ENCODE results near the gene ETFA.

ETFA gene

GRCh38 chr15:76215634-76216033, 95.6 kb downstream of the ETFA start:
- DNase-seq (ENCODE audit: low read depth), result no peak

- DNase-seq (ENCODE audit: low read depth), result no peak
These were observed 101.3 kb downstream of the ETFA start for GRCh38 chr15:76209942-76210341.

GRCh38 chr15:76209523-76209922, 101.7 kb downstream of the ETFA start:
- no peak for DNase-seq (ENCODE audit: low read depth)

GRCh38 chr15:76208786-76209424, 102.4 kb downstream of the ETFA start:
- DNase-seq (ENCODE audit: low read depth), result no peak

- no peak for DNase-seq (ENCODE audit: low read depth)
These were observed 103.0 kb downstream of the ETFA start for GRCh38 chr15:76208084-76208785.

GRCh38 chr15:76206325-76206976, 104.8 kb downstream of the ETFA start:
- no peak for DNase-seq (ENCODE audit: low read depth)

GRCh38 chr15:76204916-76205460, 106.3 kb downstream of the ETFA start:
- no peak for DNase-seq (ENCODE audit: low read depth)

GRCh38 chr15:76204109-76204845, 107.0 kb downstream of the ETFA start:
- DNase-seq (ENCODE audit: low read depth), result no peak

GRCh38 chr15:76203346-76204108, 107.7 kb downstream of the ETFA start:
- no peak for DNase-seq (ENCODE audit: low read depth)

GRCh38 chr15:76201536-76202255, 109.6 kb downstream of the ETFA start:
- no peak for DNase-seq (ENCODE audit: low read depth)

GRCh38 chr15:76200641-76201105, 110.6 kb downstream of the ETFA start:
- no peak for DNase-seq (ENCODE audit: low read depth)

- no peak for DNase-seq (ENCODE audit: low read depth)
These were observed 111.2 kb downstream of the ETFA start for GRCh38 chr15:76200083-76200465.

- DNase-seq (ENCODE audit: low read depth), result no peak
These were observed 111.9 kb downstream of the ETFA start for GRCh38 chr15:76199106-76200082.

- DNase-seq (ENCODE audit: low read depth), result no peak
These were observed 112.7 kb downstream of the ETFA start for GRCh38 chr15:76198456-76199105.

GRCh38 chr15:76197703-76198455, 113.4 kb downstream of the ETFA start:
- DNase-seq (ENCODE audit: low read depth), result no peak

- no peak for DNase-seq (ENCODE audit: low read depth)
These were observed 114.7 kb downstream of the ETFA start for GRCh38 chr15:76196269-76197231.
